ENCODE results near the gene C1QL2.

- TF ChIP-seq CTCF (IDR thresholded peaks at IDR 0.05), result no peak
- TF ChIP-seq POLR2A (IDR thresholded peaks at IDR 0.05), result no peak
These were observed 48.7 kb downstream of the C1QL2 start for GRCh38 chr2:119109866-119110265.
